Neutrophil (primary cell): ENCODE measurements around the gene PATE2.

ENCODE experiments used
- H3K27ac ChIP-seq: fragments of 200-600 bp; sonication (generic); 2 replicates; pipeline ENCODE4 v1.5.1; 2016; ENCODE audit warnings: mild to moderate bottlenecking, moderate library complexity
- H3K27me3 ChIP-seq: fragments of 200-600 bp; sonication (generic); 2 replicates; pipeline ENCODE4 v1.6.0; 2016; ENCODE audit warnings: mild to moderate bottlenecking
- H3K36me3 ChIP-seq: fragments of 200-600 bp; sonication (generic); 2 replicates; pipeline ENCODE4 v1.5.1; 2017
- H3K4me1 ChIP-seq, 2 experiments: fragments of 200-600 bp in 1 of 2; sonication (generic) in 1 of 2; 1 replicate in 1 of 2; 2 replicates in 1 of 2; pipeline versions ENCODE4 v1.5.1 to v1.6.1; 2013 to 2016; ENCODE audit warnings: low read depth in 1 of 2, low read length in 1 of 2, mild to moderate bottlenecking in 1 of 2, moderate library complexity in 1 of 2; ENCODE audit not compliant: control insufficient read depth in 1 of 2, insufficient read depth in 1 of 2
- H3K4me3 ChIP-seq, 2 experiments: fragments of 200-600 bp in 1 of 2; sonication (generic) in 1 of 2; 1 replicate in 1 of 2; 2 replicates in 1 of 2; pipeline ENCODE4 v1.5.1; 2013 to 2016; ENCODE audit warnings: low read depth in 1 of 2, low read length in 1 of 2, mild to moderate bottlenecking in 1 of 2, moderate library complexity in 1 of 2
- H3K9me3 ChIP-seq: fragments of 200-600 bp; sonication (generic); 2 replicates; pipeline ENCODE4 v1.5.1; 2016
- TF ChIP-seq, protein P1 (sequence below): fragments of 200-600 bp; sonication (generic); IDR thresholded peaks from 2 replicates; pipeline ENCODE4 v1.5.1; 2016; ENCODE audit warnings: antibody characterized with exemption

Gene PATE2

DNA sequence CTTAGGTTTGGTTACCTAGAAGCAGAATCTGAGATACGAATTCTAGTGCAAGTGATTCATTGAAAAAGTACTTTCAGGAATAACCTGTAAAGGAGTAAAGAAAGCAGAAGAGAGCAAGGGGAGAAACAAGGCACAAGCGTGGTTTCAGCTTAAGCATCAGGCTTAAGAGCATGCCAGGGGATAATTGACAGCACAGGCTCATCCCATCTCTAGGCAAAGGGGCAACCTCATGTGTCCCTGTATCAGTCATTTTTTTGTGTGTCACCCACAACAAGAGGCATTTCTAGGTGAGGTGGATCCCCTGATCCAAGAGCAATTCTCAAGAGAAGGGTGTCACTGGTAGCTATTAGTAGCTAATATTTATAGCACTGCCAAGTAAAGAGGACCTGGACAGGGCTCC is 8.0 kb downstream of the PATE2 start:
- H3K27me3 ChIP-seq: no peaks in the 10 kb centered on the region
- H3K36me3 ChIP-seq: no peaks in the 10 kb centered on the region
- H3K4me1 ChIP-seq: no peaks in the 10 kb centered on the region
- H3K9me3 ChIP-seq: no peaks in the 10 kb centered on the region
- TF ChIP-seq, protein P1, sequence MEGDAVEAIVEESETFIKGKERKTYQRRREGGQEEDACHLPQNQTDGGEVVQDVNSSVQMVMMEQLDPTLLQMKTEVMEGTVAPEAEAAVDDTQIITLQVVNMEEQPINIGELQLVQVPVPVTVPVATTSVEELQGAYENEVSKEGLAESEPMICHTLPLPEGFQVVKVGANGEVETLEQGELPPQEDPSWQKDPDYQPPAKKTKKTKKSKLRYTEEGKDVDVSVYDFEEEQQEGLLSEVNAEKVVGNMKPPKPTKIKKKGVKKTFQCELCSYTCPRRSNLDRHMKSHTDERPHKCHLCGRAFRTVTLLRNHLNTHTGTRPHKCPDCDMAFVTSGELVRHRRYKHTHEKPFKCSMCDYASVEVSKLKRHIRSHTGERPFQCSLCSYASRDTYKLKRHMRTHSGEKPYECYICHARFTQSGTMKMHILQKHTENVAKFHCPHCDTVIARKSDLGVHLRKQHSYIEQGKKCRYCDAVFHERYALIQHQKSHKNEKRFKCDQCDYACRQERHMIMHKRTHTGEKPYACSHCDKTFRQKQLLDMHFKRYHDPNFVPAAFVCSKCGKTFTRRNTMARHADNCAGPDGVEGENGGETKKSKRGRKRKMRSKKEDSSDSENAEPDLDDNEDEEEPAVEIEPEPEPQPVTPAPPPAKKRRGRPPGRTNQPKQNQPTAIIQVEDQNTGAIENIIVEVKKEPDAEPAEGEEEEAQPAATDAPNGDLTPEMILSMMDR: no peak
- no peak overlapping the region for H3K4me3 ChIP-seq
- H3K27ac ChIP-seq: no peak overlapping the region

DNA sequence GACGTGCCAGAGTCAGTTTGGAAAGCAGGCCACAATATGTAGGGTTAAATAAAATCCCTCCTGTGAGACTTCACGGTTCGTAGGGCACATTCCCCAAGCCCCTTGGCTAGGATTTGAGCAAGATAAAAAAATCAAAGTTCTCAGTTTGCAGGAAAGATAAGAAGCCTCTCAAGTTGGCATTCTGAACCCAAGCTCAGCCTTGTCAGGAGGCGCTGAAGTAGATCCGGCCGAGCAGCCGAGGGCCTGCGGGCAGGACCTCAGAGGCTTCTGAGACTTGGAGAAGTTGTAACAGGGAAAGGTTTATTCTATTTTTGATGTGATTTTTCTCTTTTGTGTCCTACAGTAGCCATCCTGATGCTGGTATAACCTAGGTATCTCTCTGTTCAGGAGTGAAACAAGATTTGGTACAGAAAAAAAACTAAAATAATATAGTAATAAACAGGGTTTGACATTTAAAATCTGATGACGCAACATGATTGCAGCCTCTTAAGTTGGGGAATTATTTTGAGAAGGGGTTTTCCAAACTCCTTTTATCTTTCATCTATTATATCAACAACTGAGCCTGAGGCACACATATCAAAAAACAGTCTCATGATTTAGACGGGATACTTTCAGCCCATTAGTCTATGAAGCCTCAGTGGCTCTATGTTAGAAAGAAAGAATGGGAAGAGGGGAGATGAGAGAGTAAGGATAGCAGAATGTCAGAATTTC is 10.1 kb downstream of the PATE2 start:
- no peak overlapping the region for H3K4me3 ChIP-seq
- H3K27me3 ChIP-seq: no peaks in the 10 kb centered on the region
- TF ChIP-seq, protein P1: no peak
- H3K9me3 ChIP-seq: no peaks in the 10 kb centered on the region
- no peaks in the 10 kb centered on the region for H3K36me3 ChIP-seq
- no peaks in the 10 kb centered on the region for H3K4me1 ChIP-seq
- H3K27ac ChIP-seq: no peak overlapping the region

DNA sequence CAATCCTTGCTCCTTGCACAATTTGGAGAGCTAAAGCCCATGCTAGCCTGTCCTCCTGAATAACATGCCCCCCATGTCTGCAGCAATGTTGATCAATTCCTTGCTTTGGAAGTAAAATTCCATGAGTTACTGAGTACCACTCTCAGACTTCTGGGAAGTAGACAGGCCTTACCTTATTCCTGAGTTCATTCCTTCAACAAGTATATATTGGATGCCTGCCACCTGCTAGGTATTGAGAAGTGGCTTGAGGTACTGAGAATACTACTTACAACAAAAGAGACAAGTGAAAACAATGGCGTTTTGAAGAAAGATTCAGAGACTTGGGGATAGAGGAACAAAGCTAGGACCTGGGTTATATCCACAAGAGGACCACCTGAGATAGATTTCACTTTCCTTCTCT is 12.4 kb downstream of the PATE2 start:
- no peak overlapping the region for H3K4me3 ChIP-seq
- no peaks in the 10 kb centered on the region for H3K4me1 ChIP-seq
- H3K27me3 ChIP-seq: no peaks in the 10 kb centered on the region
- no peak overlapping the region for H3K27ac ChIP-seq
- TF ChIP-seq, protein P1: no peak
- H3K9me3 ChIP-seq: no peaks in the 10 kb centered on the region
- H3K36me3 ChIP-seq: no peaks in the 10 kb centered on the region

DNA sequence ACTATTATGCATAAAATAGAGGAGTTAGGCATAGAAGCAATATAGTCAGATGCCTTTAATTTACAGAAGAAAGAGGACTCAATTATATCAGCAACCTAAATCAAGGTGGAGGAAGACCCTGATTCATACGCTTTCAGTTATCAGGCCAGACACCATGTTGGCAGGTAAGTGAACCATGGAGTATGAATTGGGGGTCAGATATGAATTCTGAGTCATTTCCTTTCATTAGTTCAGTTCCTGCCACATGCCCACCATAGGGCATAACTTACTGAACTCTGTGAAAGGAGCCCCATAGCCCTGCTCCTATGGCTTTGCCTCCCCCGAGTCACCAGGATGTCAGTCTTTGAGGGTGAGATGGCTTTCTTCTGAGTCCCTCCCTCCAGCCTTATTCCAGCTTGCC is 15.1 kb downstream of the PATE2 start:
- H3K27me3 ChIP-seq: no peaks in the 10 kb centered on the region
- TF ChIP-seq, protein P1: no peak
- no peak overlapping the region for H3K4me3 ChIP-seq
- H3K27ac ChIP-seq: no peak overlapping the region
- H3K9me3 ChIP-seq: no peaks in the 10 kb centered on the region
- H3K4me1 ChIP-seq: no peaks in the 10 kb centered on the region
- no peaks in the 10 kb centered on the region for H3K36me3 ChIP-seq

DNA sequence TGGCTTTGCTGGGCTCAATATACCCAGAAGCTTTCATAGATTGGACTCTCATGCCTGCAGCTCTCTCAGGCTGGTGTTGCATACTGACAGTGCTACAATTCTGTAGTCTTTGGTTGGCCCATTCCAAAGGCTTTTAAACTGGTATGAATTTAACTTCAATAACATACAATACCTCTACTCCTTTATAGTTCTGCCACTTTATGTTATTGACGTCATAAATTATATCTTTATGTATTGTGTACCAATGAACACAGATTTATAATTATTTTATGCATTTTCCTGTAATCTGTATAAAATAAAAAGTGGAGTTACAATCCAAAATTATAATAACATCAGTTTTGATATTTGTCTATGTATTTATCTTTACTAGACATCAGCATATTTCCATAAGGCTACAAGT is 16.2 kb downstream of the PATE2 start:
- Histone ChIP-seq H3K9me3 (no peaks in the 10 kb centered on the region), H3K36me3 (no peaks in the 10 kb centered on the region), H3K4me3 (no peak overlapping the region), H3K27ac (no peak overlapping the region), H3K4me1 (no peaks in the 10 kb centered on the region), H3K27me3 (no peaks in the 10 kb centered on the region)
- TF ChIP-seq, protein P1: no peak
